ENCODE measurements around the gene DMRT3. TPM values are rescaled to one million over a fixed set of nuclear protein-coding genes. Genes with fewer than 3 reads are reported as not detected.

Gene DMRT3
- total and polyA plus RNA-seq, 9 of the 15 experiments (the other 6 are each of a cell fraction or from before 2014, with no cell fraction given) = not detected

DNA sequence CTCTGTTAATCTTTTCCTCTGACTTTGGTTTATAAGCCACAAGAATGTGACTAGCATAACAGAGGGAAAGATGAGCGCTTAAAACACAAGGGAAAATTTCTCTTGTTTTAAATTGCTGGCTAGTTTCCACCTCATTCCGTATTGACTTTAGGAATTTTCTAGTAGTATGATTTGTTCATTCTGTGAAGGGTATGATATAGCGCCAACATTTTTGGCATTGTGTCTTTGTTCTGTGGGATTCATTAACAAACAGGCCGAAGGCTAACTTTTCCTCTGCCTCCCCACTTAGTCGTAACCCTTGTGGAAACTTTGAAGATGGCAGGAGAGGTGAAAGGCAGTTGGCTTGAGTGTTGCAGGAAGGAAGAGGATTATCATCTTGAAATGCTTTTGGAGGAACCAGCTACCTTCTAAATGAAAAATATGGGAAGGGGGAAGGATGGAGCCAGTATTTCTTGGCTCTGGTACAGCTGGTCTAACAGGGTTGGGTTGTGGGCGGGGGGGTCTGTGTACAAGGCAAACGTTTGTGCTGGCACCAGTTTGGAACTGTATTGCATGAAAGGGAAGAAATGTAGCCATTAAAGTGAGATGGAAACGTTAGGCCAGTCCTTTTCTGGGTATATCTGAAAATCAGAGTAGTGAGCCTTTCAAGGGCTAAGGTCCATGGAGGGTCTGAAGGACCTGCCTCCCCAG is 52.2 kb downstream of the DMRT3 start (continued):
- TF ChIP-seq, protein P1, sequence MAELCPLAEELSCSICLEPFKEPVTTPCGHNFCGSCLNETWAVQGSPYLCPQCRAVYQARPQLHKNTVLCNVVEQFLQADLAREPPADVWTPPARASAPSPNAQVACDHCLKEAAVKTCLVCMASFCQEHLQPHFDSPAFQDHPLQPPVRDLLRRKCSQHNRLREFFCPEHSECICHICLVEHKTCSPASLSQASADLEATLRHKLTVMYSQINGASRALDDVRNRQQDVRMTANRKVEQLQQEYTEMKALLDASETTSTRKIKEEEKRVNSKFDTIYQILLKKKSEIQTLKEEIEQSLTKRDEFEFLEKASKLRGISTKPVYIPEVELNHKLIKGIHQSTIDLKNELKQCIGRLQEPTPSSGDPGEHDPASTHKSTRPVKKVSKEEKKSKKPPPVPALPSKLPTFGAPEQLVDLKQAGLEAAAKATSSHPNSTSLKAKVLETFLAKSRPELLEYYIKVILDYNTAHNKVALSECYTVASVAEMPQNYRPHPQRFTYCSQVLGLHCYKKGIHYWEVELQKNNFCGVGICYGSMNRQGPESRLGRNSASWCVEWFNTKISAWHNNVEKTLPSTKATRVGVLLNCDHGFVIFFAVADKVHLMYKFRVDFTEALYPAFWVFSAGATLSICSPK (IDR thresholded peaks at IDR 0.05; ENCODE audit: borderline replicate concordance) = no peak
- TF ChIP-seq CBX3 (IDR thresholded peaks at IDR 0.05; ENCODE audit: borderline replicate concordance in 1 of 2, low read length in 2 of 2) = no peak
- no peak for TF ChIP-seq ZNF778 (CRISPR knock-in tag; IDR thresholded peaks at IDR 0.05)
- TF ChIP-seq, protein P2, sequence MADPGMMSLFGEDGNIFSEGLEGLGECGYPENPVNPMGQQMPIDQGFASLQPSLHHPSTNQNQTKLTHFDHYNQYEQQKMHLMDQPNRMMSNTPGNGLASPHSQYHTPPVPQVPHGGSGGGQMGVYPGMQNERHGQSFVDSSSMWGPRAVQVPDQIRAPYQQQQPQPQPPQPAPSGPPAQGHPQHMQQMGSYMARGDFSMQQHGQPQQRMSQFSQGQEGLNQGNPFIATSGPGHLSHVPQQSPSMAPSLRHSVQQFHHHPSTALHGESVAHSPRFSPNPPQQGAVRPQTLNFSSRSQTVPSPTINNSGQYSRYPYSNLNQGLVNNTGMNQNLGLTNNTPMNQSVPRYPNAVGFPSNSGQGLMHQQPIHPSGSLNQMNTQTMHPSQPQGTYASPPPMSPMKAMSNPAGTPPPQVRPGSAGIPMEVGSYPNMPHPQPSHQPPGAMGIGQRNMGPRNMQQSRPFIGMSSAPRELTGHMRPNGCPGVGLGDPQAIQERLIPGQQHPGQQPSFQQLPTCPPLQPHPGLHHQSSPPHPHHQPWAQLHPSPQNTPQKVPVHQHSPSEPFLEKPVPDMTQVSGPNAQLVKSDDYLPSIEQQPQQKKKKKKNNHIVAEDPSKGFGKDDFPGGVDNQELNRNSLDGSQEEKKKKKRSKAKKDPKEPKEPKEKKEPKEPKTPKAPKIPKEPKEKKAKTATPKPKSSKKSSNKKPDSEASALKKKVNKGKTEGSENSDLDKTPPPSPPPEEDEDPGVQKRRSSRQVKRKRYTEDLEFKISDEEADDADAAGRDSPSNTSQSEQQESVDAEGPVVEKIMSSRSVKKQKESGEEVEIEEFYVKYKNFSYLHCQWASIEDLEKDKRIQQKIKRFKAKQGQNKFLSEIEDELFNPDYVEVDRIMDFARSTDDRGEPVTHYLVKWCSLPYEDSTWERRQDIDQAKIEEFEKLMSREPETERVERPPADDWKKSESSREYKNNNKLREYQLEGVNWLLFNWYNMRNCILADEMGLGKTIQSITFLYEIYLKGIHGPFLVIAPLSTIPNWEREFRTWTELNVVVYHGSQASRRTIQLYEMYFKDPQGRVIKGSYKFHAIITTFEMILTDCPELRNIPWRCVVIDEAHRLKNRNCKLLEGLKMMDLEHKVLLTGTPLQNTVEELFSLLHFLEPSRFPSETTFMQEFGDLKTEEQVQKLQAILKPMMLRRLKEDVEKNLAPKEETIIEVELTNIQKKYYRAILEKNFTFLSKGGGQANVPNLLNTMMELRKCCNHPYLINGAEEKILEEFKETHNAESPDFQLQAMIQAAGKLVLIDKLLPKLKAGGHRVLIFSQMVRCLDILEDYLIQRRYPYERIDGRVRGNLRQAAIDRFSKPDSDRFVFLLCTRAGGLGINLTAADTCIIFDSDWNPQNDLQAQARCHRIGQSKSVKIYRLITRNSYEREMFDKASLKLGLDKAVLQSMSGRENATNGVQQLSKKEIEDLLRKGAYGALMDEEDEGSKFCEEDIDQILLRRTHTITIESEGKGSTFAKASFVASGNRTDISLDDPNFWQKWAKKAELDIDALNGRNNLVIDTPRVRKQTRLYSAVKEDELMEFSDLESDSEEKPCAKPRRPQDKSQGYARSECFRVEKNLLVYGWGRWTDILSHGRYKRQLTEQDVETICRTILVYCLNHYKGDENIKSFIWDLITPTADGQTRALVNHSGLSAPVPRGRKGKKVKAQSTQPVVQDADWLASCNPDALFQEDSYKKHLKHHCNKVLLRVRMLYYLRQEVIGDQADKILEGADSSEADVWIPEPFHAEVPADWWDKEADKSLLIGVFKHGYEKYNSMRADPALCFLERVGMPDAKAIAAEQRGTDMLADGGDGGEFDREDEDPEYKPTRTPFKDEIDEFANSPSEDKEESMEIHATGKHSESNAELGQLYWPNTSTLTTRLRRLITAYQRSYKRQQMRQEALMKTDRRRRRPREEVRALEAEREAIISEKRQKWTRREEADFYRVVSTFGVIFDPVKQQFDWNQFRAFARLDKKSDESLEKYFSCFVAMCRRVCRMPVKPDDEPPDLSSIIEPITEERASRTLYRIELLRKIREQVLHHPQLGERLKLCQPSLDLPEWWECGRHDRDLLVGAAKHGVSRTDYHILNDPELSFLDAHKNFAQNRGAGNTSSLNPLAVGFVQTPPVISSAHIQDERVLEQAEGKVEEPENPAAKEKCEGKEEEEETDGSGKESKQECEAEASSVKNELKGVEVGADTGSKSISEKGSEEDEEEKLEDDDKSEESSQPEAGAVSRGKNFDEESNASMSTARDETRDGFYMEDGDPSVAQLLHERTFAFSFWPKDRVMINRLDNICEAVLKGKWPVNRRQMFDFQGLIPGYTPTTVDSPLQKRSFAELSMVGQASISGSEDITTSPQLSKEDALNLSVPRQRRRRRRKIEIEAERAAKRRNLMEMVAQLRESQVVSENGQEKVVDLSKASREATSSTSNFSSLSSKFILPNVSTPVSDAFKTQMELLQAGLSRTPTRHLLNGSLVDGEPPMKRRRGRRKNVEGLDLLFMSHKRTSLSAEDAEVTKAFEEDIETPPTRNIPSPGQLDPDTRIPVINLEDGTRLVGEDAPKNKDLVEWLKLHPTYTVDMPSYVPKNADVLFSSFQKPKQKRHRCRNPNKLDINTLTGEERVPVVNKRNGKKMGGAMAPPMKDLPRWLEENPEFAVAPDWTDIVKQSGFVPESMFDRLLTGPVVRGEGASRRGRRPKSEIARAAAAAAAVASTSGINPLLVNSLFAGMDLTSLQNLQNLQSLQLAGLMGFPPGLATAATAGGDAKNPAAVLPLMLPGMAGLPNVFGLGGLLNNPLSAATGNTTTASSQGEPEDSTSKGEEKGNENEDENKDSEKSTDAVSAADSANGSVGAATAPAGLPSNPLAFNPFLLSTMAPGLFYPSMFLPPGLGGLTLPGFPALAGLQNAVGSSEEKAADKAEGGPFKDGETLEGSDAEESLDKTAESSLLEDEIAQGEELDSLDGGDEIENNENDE (IDR thresholded peaks at IDR 0.05; ENCODE audit: low read depth, low read length) = no peak
- TF ChIP-seq HMG20B (CRISPR knock-in tag; IDR thresholded peaks at IDR 0.05) = no peak
- TF ChIP-seq, protein P3, sequence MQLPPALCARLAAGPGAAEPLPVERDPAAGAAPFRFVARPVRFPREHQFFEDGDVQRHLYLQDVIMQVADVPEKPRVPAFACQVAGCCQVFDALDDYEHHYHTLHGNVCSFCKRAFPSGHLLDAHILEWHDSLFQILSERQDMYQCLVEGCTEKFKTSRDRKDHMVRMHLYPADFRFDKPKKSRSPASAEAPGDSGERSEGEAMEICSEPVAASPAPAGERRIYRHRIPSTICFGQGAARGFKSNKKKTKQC (CRISPR knock-in tag; IDR thresholded peaks at IDR 0.05) = no peak
- no peak for TF ChIP-seq ZSCAN29 (IDR thresholded peaks at IDR 0.05)
- TF ChIP-seq ARHGAP35 (IDR thresholded peaks at IDR 0.05; ENCODE audit: partially characterized antibody) = no peak
- TF ChIP-seq ZNF76 (CRISPR knock-in tag; IDR thresholded peaks at IDR 0.05; ENCODE audit: borderline replicate concordance) = no peak

All from K562 (cell line).